Esophagus squamous epithelium (tissue), 4 donors: Measurements from ENCODE around the gene RET.

Experiments
- POLR2A ChIP-seq, 4 donors: fragments of 450-650 bp; IDR thresholded peaks; one replicate each; pipeline ENCODE4 v1.6.1; 2017; ENCODE audit warnings: antibody characterized with exemption in 4 of 4, mild to moderate bottlenecking in 4 of 4, moderate library complexity in 3 of 4
- TF ChIP-seq, protein P1 (sequence below), 6 experiments: fragments of 450-650 bp in 4 of 6; fragments of 200-600 bp in 2 of 6; sonication (generic) in 2 of 6; IDR thresholded peaks; one replicate each; pipeline ENCODE4 v1.5.1; 2016 to 2019; ENCODE audit warnings: antibody characterized with exemption in 6 of 6, mild to moderate bottlenecking in 4 of 6, moderate library complexity in 4 of 6

DNA sequence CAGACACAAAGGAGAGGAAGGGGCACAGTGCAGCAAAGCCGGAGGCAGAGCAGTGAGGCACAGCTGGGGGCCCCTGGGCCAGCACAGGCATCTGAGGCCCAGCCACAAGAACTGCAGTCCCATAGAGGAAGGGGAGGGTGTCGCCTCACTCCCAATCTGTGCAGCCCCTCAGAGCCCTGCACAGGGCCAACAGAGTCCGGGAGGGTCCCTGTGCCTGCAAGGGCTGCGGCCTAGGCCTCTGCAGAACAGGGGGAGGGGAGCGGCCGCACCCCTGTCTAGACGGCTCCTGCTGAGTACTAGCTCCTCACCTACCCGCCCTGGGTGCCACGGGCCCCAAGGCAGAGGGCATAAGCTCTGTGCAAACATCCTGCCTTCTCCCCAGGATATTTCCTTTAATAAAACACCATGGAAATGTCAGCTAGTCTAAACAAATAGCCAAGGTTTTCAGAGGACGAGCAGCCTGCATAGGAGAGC lies 32.4 kb upstream of the RET start:
- TF ChIP-seq, protein P1, sequence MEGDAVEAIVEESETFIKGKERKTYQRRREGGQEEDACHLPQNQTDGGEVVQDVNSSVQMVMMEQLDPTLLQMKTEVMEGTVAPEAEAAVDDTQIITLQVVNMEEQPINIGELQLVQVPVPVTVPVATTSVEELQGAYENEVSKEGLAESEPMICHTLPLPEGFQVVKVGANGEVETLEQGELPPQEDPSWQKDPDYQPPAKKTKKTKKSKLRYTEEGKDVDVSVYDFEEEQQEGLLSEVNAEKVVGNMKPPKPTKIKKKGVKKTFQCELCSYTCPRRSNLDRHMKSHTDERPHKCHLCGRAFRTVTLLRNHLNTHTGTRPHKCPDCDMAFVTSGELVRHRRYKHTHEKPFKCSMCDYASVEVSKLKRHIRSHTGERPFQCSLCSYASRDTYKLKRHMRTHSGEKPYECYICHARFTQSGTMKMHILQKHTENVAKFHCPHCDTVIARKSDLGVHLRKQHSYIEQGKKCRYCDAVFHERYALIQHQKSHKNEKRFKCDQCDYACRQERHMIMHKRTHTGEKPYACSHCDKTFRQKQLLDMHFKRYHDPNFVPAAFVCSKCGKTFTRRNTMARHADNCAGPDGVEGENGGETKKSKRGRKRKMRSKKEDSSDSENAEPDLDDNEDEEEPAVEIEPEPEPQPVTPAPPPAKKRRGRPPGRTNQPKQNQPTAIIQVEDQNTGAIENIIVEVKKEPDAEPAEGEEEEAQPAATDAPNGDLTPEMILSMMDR (IDR thresholded peaks at IDR 0.05), result no peak
- no peak for TF ChIP-seq POLR2A (IDR thresholded peaks at IDR 0.05)
